Measurements from ENCODE around the gene SLC30A5. TPM values are rescaled to one million over a fixed set of nuclear protein-coding genes. Genes with fewer than 3 reads are reported as not detected.
"Not testable (repeated sequence)": the region's sequence is repeated elsewhere in the genome, so short reads cannot be mapped to it uniquely, and the experiment has no call there.

SLC30A5 gene
- polyA plus RNA-seq, 2 of the 4 experiments (the other 2 are of a cell fraction) = 51.2 to 74.6 TPM

DNA sequence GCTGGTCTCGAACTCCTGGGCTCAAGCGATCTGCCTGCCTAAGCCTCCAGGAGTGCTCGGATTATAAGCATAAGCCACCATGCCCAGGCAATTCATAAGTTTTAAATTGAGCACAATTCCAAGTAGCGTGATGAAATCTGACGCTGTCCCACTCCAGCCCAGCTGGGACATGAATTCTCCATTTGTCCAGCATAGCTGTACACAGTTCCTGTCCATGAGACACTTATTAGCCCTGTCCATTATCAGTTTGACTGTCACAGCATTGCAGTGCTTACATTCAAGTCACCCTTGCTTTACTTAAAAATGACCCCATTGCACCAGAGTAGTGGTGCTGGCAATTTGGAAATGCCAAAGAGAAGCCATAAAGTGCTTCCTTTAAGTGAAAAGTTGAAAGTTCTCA is 7.6 kb upstream of the SLC30A5 start:
- DNase-seq (ENCODE audit: low read depth in 1 of 2, low spot score in 1 of 2) = no peak
- FAIRE-seq = no peak
- ChIA-PET CTCF (no interaction called here), POLR2A (no interaction called here)
- H3K27ac ChIP-seq = no peak overlapping the region
- H3K4me2 ChIP-seq = no peak overlapping the region
- no peak for ATAC-seq
- no peaks in the 10 kb centered on the region for H3K4me1 ChIP-seq
- no peak overlapping the region for H3K4me3 ChIP-seq
- WGBS (ENCODE audit: missing lambda C conversion rate) = 92% methylated on average over 5 of the region's 5 CpGs
- no peak for TF ChIP-seq HOXB13 (CRISPR knock-in tag; IDR thresholded peaks at IDR 0.05; ENCODE audit: low read depth)
- TF ChIP-seq, protein P1, sequence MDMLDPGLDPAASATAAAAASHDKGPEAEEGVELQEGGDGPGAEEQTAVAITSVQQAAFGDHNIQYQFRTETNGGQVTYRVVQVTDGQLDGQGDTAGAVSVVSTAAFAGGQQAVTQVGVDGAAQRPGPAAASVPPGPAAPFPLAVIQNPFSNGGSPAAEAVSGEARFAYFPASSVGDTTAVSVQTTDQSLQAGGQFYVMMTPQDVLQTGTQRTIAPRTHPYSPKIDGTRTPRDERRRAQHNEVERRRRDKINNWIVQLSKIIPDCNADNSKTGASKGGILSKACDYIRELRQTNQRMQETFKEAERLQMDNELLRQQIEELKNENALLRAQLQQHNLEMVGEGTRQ (IDR thresholded peaks at IDR 0.05) = no peak
- TF ChIP-seq CBX2 (IDR thresholded peaks at IDR 0.05; ENCODE audit: borderline replicate concordance, low read depth) = no peak
- TF ChIP-seq, protein P2, sequence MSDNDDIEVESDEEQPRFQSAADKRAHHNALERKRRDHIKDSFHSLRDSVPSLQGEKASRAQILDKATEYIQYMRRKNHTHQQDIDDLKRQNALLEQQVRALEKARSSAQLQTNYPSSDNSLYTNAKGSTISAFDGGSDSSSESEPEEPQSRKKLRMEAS (IDR thresholded peaks at IDR 0.05) = no peak
- TF ChIP-seq CEBPB (IDR thresholded peaks at IDR 0.05) = no peak
- TF ChIP-seq POLR2AphosphoS2 (conservative IDR thresholded peaks at IDR 0.05; ENCODE audit: low read length) = no peak
- TF ChIP-seq, protein P3, sequence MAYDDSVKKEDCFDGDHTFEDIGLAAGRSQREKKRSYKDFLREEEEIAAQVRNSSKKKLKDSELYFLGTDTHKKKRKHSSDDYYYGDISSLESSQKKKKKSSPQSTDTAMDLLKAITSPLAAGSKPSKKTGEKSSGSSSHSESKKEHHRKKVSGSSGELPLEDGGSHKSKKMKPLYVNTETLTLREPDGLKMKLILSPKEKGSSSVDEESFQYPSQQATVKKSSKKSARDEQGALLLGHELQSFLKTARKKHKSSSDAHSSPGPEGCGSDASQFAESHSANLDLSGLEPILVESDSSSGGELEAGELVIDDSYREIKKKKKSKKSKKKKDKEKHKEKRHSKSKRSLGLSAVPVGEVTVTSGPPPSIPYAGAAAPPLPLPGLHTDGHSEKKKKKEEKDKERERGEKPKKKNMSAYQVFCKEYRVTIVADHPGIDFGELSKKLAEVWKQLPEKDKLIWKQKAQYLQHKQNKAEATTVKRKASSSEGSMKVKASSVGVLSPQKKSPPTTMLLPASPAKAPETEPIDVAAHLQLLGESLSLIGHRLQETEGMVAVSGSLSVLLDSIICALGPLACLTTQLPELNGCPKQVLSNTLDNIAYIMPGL (CRISPR knock-in tag; IDR thresholded peaks at IDR 0.05; ENCODE audit: borderline replicate concordance) = no peak
- TF ChIP-seq HEYL (CRISPR knock-in tag; IDR thresholded peaks at IDR 0.05) = no peak
- TF ChIP-seq TP53 (CRISPR knock-in tag; IDR thresholded peaks at IDR 0.05) = no peak
- no peak for TF ChIP-seq CHD4 (IDR thresholded peaks at IDR 0.05; ENCODE audit: borderline replicate concordance)
- H3K9me3 ChIP-seq = no peaks in the 10 kb centered on the region

DNA sequence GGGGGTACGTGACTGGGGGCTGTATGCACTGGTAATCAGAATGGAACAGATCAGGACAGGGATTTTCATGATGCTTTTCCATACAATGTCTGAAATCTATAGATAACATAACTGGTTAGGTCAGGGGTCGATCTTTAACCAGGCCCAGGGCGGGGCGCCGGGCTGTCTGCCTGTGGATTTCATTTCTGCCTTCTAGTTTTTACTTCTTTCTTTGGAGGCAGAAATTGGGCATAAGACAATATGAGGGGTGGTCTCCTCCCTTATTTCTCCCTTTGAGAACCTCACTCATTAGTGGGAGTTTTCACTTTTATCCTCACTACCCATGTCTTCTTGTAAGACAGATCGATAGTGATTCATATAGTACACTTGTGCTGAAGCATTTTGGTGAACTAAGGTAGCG is 5.8 kb upstream of the SLC30A5 start:
- CTCF ChIA-PET = interaction anchor here (1.1 kb wide), 1 partner anchor 45 kb away, joined by 3 read pairs; no protein-coding TSS in a partner anchor
- ATAC-seq; DNase-seq (ENCODE audit: low read depth in 1 of 2, low spot score in 1 of 2); H3K4me3 ChIP-seq; H3K4me2 ChIP-seq; H3K9me3 ChIP-seq; H3K4me1 ChIP-seq; POLR2A ChIA-PET; FAIRE-seq; H3K27ac ChIP-seq: not testable (repeated sequence)
- WGBS (ENCODE audit: missing lambda C conversion rate) = 79% methylated on average over 7 of the region's 7 CpGs

DNA sequence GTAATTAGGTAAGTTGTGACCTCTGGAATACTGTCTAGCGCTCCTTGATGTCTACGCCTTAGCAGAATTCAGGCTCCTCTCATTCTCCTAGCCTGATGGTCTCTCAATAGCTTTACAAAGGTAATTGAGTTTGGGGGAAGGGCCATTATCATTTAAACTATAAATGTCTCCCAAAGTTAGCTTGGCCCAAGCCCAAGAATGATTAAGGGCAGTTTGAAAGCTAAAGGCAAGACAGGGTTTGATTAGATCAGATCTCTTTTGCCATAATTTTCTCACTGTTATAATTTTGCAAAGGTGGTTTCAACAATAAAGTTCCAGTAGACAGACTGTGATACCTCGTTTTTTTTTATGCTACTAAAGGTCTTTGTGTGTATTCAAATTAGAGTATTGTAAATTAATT is 3.7 kb upstream of the SLC30A5 start:
- Histone ChIP-seq H3K9me3 (no peaks in the 10 kb centered on the region), H3K4me3 (no peak overlapping the region), H3K4me1 (peaks cover 2% of the 10 kb centered on the region), H3K4me2 (no peak overlapping the region), H3K27ac (no peak overlapping the region)
- no peak for FAIRE-seq
- 63% methylated on average over 3 of the region's 3 CpGs for WGBS (ENCODE audit: missing lambda C conversion rate)
- CTCF ChIA-PET = interaction anchor here (1.0 to 1.2 kb wide), 2 partner anchors 47 to 62 kb away, joined by 3 to 4 read pairs; no protein-coding TSS in a partner anchor
- ATAC-seq = no peak
- POLR2A ChIA-PET = no interaction called here
- no peak for DNase-seq (ENCODE audit: low read depth in 1 of 2, low spot score in 1 of 2)
- TF ChIP-seq ESRRA (IDR thresholded peaks at IDR 0.05; ENCODE audit: borderline replicate concordance, low read length) (no peak), CHD4 (IDR thresholded peaks at IDR 0.05; ENCODE audit: borderline replicate concordance) (no peak), POLR2AphosphoS2 (conservative IDR thresholded peaks at IDR 0.05; ENCODE audit: low read length) (no peak), PHF8 (IDR thresholded peaks at IDR 0.05; ENCODE audit: borderline replicate concordance, low read depth) (no peak), ZSCAN20 (CRISPR knock-in tag; IDR thresholded peaks at IDR 0.05) (no peak), JUN (IDR thresholded peaks at IDR 0.05) (no peak), SMC3 (IDR thresholded peaks at IDR 0.05) (no peak), CBX2 (IDR thresholded peaks at IDR 0.05; ENCODE audit: borderline replicate concordance, low read depth) (no peak), CHD2 (IDR thresholded peaks at IDR 0.05; ENCODE audit: low read length, partially characterized antibody) (no peak), HOXB5 (CRISPR knock-in tag; IDR thresholded peaks at IDR 0.05) (no peak), CEBPB (IDR thresholded peaks at IDR 0.05) (no peak), BHLHE40 (IDR thresholded peaks at IDR 0.05; ENCODE audit: low read depth, low read length) (no peak)
- TF ChIP-seq, protein P4, sequence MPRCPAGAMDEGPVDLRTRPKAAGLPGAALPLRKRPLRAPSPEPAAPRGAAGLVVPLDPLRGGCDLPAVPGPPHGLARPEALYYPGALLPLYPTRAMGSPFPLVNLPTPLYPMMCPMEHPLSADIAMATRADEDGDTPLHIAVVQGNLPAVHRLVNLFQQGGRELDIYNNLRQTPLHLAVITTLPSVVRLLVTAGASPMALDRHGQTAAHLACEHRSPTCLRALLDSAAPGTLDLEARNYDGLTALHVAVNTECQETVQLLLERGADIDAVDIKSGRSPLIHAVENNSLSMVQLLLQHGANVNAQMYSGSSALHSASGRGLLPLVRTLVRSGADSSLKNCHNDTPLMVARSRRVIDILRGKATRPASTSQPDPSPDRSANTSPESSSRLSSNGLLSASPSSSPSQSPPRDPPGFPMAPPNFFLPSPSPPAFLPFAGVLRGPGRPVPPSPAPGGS (IDR thresholded peaks at IDR 0.05) = no peak
- TF ChIP-seq, protein P5, sequence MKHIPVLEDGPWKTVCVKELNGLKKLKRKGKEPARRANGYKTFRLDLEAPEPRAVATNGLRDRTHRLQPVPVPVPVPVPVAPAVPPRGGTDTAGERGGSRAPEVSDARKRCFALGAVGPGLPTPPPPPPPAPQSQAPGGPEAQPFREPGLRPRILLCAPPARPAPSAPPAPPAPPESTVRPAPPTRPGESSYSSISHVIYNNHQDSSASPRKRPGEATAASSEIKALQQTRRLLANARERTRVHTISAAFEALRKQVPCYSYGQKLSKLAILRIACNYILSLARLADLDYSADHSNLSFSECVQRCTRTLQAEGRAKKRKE (CRISPR knock-in tag; IDR thresholded peaks at IDR 0.05; ENCODE audit: low read depth) = no peak
- TF ChIP-seq, protein P1 (IDR thresholded peaks at IDR 0.05) = no peak
- TF ChIP-seq, protein P6, sequence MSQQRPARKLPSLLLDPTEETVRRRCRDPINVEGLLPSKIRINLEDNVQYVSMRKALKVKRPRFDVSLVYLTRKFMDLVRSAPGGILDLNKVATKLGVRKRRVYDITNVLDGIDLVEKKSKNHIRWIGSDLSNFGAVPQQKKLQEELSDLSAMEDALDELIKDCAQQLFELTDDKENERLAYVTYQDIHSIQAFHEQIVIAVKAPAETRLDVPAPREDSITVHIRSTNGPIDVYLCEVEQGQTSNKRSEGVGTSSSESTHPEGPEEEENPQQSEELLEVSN (IDR thresholded peaks at IDR 0.05; ENCODE audit: borderline replicate concordance, low read depth) = no peak
- TF ChIP-seq, protein P3 (CRISPR knock-in tag; IDR thresholded peaks at IDR 0.05; ENCODE audit: borderline replicate concordance) = no peak
- TF ChIP-seq, protein P7, sequence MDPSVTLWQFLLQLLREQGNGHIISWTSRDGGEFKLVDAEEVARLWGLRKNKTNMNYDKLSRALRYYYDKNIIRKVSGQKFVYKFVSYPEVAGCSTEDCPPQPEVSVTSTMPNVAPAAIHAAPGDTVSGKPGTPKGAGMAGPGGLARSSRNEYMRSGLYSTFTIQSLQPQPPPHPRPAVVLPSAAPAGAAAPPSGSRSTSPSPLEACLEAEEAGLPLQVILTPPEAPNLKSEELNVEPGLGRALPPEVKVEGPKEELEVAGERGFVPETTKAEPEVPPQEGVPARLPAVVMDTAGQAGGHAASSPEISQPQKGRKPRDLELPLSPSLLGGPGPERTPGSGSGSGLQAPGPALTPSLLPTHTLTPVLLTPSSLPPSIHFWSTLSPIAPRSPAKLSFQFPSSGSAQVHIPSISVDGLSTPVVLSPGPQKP (IDR thresholded peaks at IDR 0.05; ENCODE audit: low read depth, low read length) = no peak

Data from A549 (cell line).